ENCODE data around the gene DMD.
A peak's percentile ranks its signal among the peaks of the same experiment; 100 is the strongest.

Gene DMD

GRCh38 chrX:31670245-31670644, 1541.1 kb downstream of the DMD start:
- TF ChIP-seq CTCF (IDR thresholded peaks at IDR 0.05; ENCODE audit: insufficient read depth, low read depth, low read length, missing control alignments) = no peak
- no peak overlapping the region for H3K4me3 ChIP-seq (ENCODE audit: low read length)
- DNase-seq (ENCODE audit: low read depth) = no peak

- no peak overlapping the region for H3K4me3 ChIP-seq (ENCODE audit: low read length)
- no peak for TF ChIP-seq CTCF (IDR thresholded peaks at IDR 0.05; ENCODE audit: insufficient read depth, low read depth, low read length, missing control alignments)
- DNase-seq (ENCODE audit: low read depth) = no peak
Measured at GRCh38 chrX:31665454-31665853, 1545.9 kb downstream of the DMD start.

- DNase-seq (ENCODE audit: low read depth) = no peak
- no peak for TF ChIP-seq CTCF (IDR thresholded peaks at IDR 0.05; ENCODE audit: insufficient read depth, low read depth, low read length, missing control alignments)
- no peak overlapping the region for H3K4me3 ChIP-seq (ENCODE audit: low read length)
Measured at GRCh38 chrX:31663172-31663571, 1548.2 kb downstream of the DMD start.

- no peak for TF ChIP-seq CTCF (IDR thresholded peaks at IDR 0.05; ENCODE audit: insufficient read depth, low read depth, low read length, missing control alignments)
- DNase-seq (ENCODE audit: low read depth) = no peak
Measured at GRCh38 chrX:31661280-31661810, 1550.0 kb downstream of the DMD start.

GRCh38 chrX:31658360-31658759, 1553.0 kb downstream of the DMD start:
- DNase-seq (ENCODE audit: low read depth) = peak; percentile 14

More at GRCh38 chrX:31661280-31661810, 1550.0 kb downstream of the DMD start:
- no peak overlapping the region for H3K4me3 ChIP-seq (ENCODE audit: low read length)

GRCh38 chrX:31656013-31656412, 1555.3 kb downstream of the DMD start:
- TF ChIP-seq CTCF (IDR thresholded peaks at IDR 0.05; ENCODE audit: insufficient read depth, low read depth, low read length, missing control alignments) = no peak
- DNase-seq (ENCODE audit: low read depth) = peak; percentile 13
- no peak overlapping the region for H3K4me3 ChIP-seq (ENCODE audit: low read length)

More at GRCh38 chrX:31658360-31658759, 1553.0 kb downstream of the DMD start:
- no peak overlapping the region for H3K4me3 ChIP-seq (ENCODE audit: low read length)
- TF ChIP-seq CTCF (IDR thresholded peaks at IDR 0.05; ENCODE audit: insufficient read depth, low read depth, low read length, missing control alignments) = peak; percentile 31

GRCh38 chrX:31653422-31653821, 1557.9 kb downstream of the DMD start:
- no peak overlapping the region for H3K4me3 ChIP-seq (ENCODE audit: low read length)
- TF ChIP-seq CTCF (IDR thresholded peaks at IDR 0.05; ENCODE audit: insufficient read depth, low read depth, low read length, missing control alignments) = no peak
- DNase-seq (ENCODE audit: low read depth) = no peak
